Right lobe of liver (tissue), 4 donors: Measurements from ENCODE around the gene SLC35B3.

Experiments used
- CTCF ChIP-seq, 4 donors: fragments of 200-600 bp in 3 of 4; fragments of 450-650 bp in 1 of 4; IDR thresholded peaks; one replicate each; pipeline versions ENCODE4 v1.5.1 to v1.8.0; 2016 to 2022; ENCODE audit warnings: antibody characterized with exemption in 4 of 4, mild to moderate bottlenecking in 2 of 4
- POLR2A ChIP-seq: fragments of 450-650 bp; IDR thresholded peaks from one replicate; pipeline ENCODE4 v1.6.1; 2017; ENCODE audit warnings: antibody characterized with exemption, mild to moderate bottlenecking
- donor health status: DM: no; HTN: no; CAD: no.
- donor health status: DM: no; HTN: no; CAD: no.
- donor health status: DM: no; HTN: yes; CAD: no.

DNA sequence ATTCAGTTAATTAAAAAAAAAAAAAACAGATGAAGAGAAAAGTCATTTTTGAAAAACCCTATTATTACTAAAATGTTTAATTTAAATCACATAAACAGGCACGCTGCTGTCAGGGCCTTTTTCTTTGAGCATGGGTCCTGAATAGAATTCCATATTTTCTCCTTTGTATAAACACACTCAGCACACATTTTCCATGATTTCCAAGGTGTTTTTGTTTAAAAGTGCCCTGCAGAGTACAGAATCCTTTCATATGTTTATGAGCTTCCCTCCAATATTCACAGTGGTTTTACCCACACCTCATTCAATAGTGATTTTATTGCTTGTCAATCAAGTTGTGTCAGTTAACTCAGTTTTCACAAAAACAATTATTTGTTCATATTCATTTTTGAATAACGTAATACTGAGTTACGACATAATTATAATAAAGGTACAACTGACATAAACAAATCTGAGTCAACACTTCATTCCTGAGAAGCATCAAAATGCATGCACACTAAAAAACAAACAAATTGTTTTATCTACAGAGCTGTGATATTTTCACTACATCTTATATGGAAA, 15.2 kb downstream of the SLC35B3 start:
- TF ChIP-seq CTCF (IDR thresholded peaks at IDR 0.05) (no peak), POLR2A (no peak)
